Caco-2 (cell line): ENCODE results near the gene ATAD2B. TPM values are rescaled to one million over a fixed set of nuclear protein-coding genes. Genes with fewer than 3 reads are reported as not detected.

Experiments
- BruUV-seq: library from RNA; stranded (reverse); fragments of 400-500 nt; replicated peaks from 2 replicates; lab custom pipeline; 2021; lab: Mats Ljungman, UMichigan
- CTCF ChIA-PET: fragments of 300-600 bp; sonication (Branson Sonifier 250); formaldehyde crosslinking; loops from one replicate; lab custom pipeline; 2022; ENCODE audit warnings: antibody characterized with exemption; lab: Charles Lee
- POLR2A ChIA-PET: fragments of 300-600 bp; sonication (Branson Sonifier 250); formaldehyde crosslinking; loops from one replicate; lab custom pipeline; 2022; ENCODE audit warnings: antibody characterized with exemption; lab: Charles Lee
- DNase-seq, 2 experiments: peaks; one replicate each; pipeline versions ENCODE4 v3.0.0 to v3.0.0-alpha.2; 2020 to 2022
- H3K27me3 ChIP-seq: replicated peaks from 2 replicates; pipeline ENCODE4 v1.6.0; 2011; ENCODE audit warnings: low read length; ENCODE audit not compliant: control insufficient read depth, insufficient read depth
- H3K36me3 ChIP-seq: 2 replicates; pipeline ENCODE4 v1.5.1; 2011; ENCODE audit warnings: low read length; ENCODE audit not compliant: control insufficient read depth, insufficient read depth
- H3K4me1 ChIP-seq: fragments of 250-450 bp; sonication (Bioruptor Pico); 2 replicates; pipeline ENCODE4 v1.5.1; 2020; ENCODE audit warnings: mild to moderate bottlenecking
- H3K4me3 ChIP-seq: 2 replicates; pipeline ENCODE4 v1.5.1; 2011; ENCODE audit warnings: low read depth, mild to moderate bottlenecking, control low read depth, low read length
- H3K9me3 ChIP-seq: fragments of 250-450 bp; sonication (Bioruptor Pico); 2 replicates; pipeline ENCODE4 v1.5.1; 2020; ENCODE audit warnings: mild to moderate bottlenecking, moderate library complexity
- H3K27ac Mint-ChIP-seq: one replicate; pipeline ENCODE4 v1.8.0; 2022; ENCODE audit warnings: mixed read lengths; ENCODE audit not compliant: unreplicated experiment
- H3K27me3 Mint-ChIP-seq: one replicate; pipeline ENCODE4 v1.8.0; 2022; ENCODE audit warnings: mixed read lengths; ENCODE audit not compliant: insufficient read depth, unreplicated experiment
- H3K36me3 Mint-ChIP-seq: one replicate; pipeline ENCODE4 v1.8.0; 2022; ENCODE audit warnings: mild to moderate bottlenecking, mixed read lengths; ENCODE audit not compliant: insufficient read depth, unreplicated experiment
- H3K4me1 Mint-ChIP-seq: one replicate; pipeline ENCODE4 v1.8.0; 2022; ENCODE audit warnings: low read depth, mixed read lengths; ENCODE audit not compliant: unreplicated experiment
- H3K4me3 Mint-ChIP-seq: one replicate; pipeline ENCODE4 v1.8.0; 2022; ENCODE audit warnings: mild to moderate bottlenecking, moderate library complexity, mixed read lengths; ENCODE audit not compliant: unreplicated experiment
- H3K9me3 Mint-ChIP-seq: one replicate; pipeline ENCODE4 v1.8.0; 2022; ENCODE audit warnings: mixed read lengths; ENCODE audit not compliant: unreplicated experiment
- intact Hi-C: fragments of 100-400 bp; cut with micrococcal nuclease; formaldehyde crosslinking; loops from one replicate; pipeline ENCODE4 v1.10.0; 2022; ENCODE audit not compliant: unreplicated experiment
- total RNA-seq: library from RNA; stranded (reverse); gene quantifications from 2 replicates; pipeline ENCODE4 v1.2.3, GENCODE V29; 2022
- TF ChIP-seq, protein P1 (sequence below), 2 experiments: fragments of 200-600 bp in 1 of 2; IDR thresholded peaks; 1 replicate in 1 of 2; 2 replicates in 1 of 2; pipeline versions ENCODE4 v1.5.1 to v1.8.0; 2011 to 2022; ENCODE audit warnings: antibody characterized with exemption in 1 of 2, control low read depth in 1 of 2, inconsistent platforms in 1 of 2, low read depth in 1 of 2, low read length in 1 of 2, mild to moderate bottlenecking in 1 of 2, moderate library complexity in 1 of 2; ENCODE audit not compliant: insufficient read depth in 1 of 2, severe bottlenecking in 1 of 2, unreplicated experiment in 1 of 2

Gene ATAD2B
- total RNA-seq, 1 experiment from 2014 or later = 32.1 TPM

DNA sequence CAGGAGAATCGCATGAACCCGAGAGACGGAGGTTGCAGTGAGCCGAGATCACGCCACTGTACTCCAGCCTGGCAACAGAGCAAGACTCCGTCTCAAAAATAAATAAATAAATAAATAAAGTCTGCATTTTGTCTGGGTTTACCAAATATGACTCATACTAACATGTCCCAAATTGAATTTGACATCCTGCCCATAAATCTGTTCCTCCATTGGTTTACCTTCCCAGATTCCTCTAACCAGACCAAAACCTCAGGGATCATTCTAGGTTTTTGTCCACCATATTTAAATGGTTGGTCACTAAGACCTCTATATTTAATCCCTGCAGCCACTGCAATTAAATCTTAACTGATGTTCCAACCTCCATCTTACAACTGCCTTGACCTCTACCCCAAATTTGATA, 150.9 kb downstream of the ATAD2B start:
- H3K9me3 ChIP-seq = 0 out of 2 replicates have a peak, but pooled peaks cover 2% of the 10 kb centered on the region
- Mint-ChIP-seq H3K4me1 (no peaks in the 10 kb centered on the region), H3K27me3 (no peaks in the 10 kb centered on the region), H3K27ac (no peak overlapping the region), H3K4me3 (no peak overlapping the region), H3K9me3 (peaks cover 6% of the 10 kb centered on the region), H3K36me3 (peaks cover 32% of the 10 kb centered on the region)
- TSS peak; percentile 27 for BruUV-seq
- ChIA-PET CTCF (no interaction called here), POLR2A (no interaction called here)
- no peaks in the 10 kb centered on the region for H3K4me1 ChIP-seq
- no peaks in the 10 kb centered on the region for H3K27me3 ChIP-seq
- DNase-seq = no peak
- intact Hi-C loops = no loop called here
- no peaks in the 10 kb centered on the region for H3K36me3 ChIP-seq
- TF ChIP-seq, protein P1, sequence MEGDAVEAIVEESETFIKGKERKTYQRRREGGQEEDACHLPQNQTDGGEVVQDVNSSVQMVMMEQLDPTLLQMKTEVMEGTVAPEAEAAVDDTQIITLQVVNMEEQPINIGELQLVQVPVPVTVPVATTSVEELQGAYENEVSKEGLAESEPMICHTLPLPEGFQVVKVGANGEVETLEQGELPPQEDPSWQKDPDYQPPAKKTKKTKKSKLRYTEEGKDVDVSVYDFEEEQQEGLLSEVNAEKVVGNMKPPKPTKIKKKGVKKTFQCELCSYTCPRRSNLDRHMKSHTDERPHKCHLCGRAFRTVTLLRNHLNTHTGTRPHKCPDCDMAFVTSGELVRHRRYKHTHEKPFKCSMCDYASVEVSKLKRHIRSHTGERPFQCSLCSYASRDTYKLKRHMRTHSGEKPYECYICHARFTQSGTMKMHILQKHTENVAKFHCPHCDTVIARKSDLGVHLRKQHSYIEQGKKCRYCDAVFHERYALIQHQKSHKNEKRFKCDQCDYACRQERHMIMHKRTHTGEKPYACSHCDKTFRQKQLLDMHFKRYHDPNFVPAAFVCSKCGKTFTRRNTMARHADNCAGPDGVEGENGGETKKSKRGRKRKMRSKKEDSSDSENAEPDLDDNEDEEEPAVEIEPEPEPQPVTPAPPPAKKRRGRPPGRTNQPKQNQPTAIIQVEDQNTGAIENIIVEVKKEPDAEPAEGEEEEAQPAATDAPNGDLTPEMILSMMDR (IDR thresholded peaks at IDR 0.05; ENCODE audit: insufficient read depth in 1 of 2, low read depth in 1 of 2, low read length in 1 of 2, severe bottlenecking in 1 of 2, unreplicated experiment in 1 of 2) = no peak
- no peak overlapping the region for H3K4me3 ChIP-seq

DNA sequence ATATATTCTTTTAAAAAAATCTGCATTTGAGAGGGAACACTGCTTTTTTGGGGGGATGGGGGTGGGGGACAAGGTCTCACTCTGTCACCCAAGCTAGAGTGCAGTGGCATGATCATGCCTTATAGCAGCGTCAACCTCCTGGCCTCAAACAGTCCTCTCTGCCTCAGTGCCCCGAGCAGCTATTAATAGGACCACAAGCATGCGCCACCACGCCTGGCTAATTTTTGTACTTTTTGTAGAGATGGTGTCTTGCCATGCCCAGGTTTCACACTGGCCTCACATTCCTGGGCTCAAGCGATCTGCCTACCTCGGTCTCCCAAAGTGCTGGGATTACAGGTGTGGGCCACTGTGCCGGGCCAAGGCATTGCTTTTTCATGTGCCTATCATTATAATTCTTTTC, 154.2 kb downstream of the ATAD2B start:
- TF ChIP-seq, protein P1 (IDR thresholded peaks at IDR 0.05; ENCODE audit: insufficient read depth in 1 of 2, low read depth in 1 of 2, low read length in 1 of 2, severe bottlenecking in 1 of 2, unreplicated experiment in 1 of 2) = no peak
- POLR2A ChIA-PET = no interaction called here
- no peak for DNase-seq
- intact Hi-C loops = no loop called here
- Mint-ChIP-seq H3K36me3 (peaks cover 36% of the 10 kb centered on the region), H3K4me3 (no peak overlapping the region), H3K4me1 (no peaks in the 10 kb centered on the region), H3K9me3 (peaks cover 9% of the 10 kb centered on the region), H3K27me3 (no peaks in the 10 kb centered on the region), H3K27ac (no peak overlapping the region)
- Histone ChIP-seq H3K27me3 (no peaks in the 10 kb centered on the region), H3K36me3 (no peaks in the 10 kb centered on the region), H3K9me3 (0 out of 2 replicates have a peak, but pooled peaks cover 3% of the 10 kb centered on the region), H3K4me1 (no peaks in the 10 kb centered on the region), H3K4me3 (no peak overlapping the region)
- CTCF ChIA-PET = no interaction called here
- BruUV-seq = no TSS peak

DNA sequence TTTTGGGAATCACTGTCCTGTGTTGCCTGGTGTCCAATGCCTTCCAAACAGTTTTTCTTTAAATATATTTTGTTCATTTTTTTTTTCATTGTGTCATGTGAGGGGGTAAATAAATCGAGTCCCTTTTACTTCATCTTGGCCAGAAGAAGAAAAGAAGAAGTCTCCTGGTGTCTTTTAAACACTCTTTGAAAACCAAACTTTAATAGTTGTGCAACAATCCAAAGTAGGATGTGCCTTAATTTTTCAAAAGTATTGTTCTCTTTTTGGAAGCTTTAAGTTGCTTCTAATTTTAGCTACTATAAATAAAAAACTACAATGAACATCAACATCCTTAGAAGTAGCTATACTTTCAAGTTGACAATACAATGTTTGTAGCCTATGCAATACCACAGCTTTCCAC, 154.9 kb downstream of the ATAD2B start:
- H3K36me3 Mint-ChIP-seq = peaks cover 31% of the 10 kb centered on the region
- DNase-seq = no peak
- H3K4me3 Mint-ChIP-seq = no peak overlapping the region
- H3K27me3 ChIP-seq = no peaks in the 10 kb centered on the region
- no peaks in the 10 kb centered on the region for H3K4me1 Mint-ChIP-seq
- H3K36me3 ChIP-seq = no peaks in the 10 kb centered on the region
- ChIA-PET POLR2A (no interaction called here), CTCF (no interaction called here)
- no TSS peak for BruUV-seq
- 0 out of 2 replicates have a peak, but pooled peaks cover 3% of the 10 kb centered on the region for H3K9me3 ChIP-seq
- no peaks in the 10 kb centered on the region for H3K4me1 ChIP-seq
- no peak overlapping the region for H3K27ac Mint-ChIP-seq
- TF ChIP-seq, protein P1 (IDR thresholded peaks at IDR 0.05; ENCODE audit: insufficient read depth in 1 of 2, low read depth in 1 of 2, low read length in 1 of 2, severe bottlenecking in 1 of 2, unreplicated experiment in 1 of 2) = no peak
- intact Hi-C loops = no loop called here
- H3K27me3 Mint-ChIP-seq = no peaks in the 10 kb centered on the region
- no peak overlapping the region for H3K4me3 ChIP-seq
- peaks cover 9% of the 10 kb centered on the region for H3K9me3 Mint-ChIP-seq
